NCI-H1105 (cell line): ENCODE measurements around the gene PTX4.

Source experiments
- DNase-seq: peaks from one replicate; lab custom pipeline; 2025; lab: John Stamatoyannopoulos, UW

Gene PTX4

DNA sequence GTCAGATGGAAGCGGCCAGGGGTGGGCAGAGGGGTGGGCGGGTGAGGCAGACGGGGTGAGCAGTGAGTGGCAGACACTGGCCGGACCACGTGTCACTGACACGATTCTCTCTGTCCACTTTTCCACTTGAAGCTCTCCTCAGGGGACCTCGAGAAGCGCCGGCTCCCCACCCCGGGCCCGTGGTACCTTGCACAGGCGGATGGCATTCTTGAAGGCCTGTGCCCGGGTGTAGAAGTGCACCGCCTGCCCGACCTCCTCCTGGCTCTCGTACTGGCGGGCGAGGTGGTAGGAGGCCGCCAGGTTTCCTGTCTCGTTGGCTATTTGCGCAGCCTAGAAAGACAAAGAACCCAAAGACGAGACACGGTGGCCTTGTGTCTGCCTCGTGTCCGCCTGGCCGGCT, 35.6 kb upstream of the PTX4 start:
- DNase-seq, result no peak

DNA sequence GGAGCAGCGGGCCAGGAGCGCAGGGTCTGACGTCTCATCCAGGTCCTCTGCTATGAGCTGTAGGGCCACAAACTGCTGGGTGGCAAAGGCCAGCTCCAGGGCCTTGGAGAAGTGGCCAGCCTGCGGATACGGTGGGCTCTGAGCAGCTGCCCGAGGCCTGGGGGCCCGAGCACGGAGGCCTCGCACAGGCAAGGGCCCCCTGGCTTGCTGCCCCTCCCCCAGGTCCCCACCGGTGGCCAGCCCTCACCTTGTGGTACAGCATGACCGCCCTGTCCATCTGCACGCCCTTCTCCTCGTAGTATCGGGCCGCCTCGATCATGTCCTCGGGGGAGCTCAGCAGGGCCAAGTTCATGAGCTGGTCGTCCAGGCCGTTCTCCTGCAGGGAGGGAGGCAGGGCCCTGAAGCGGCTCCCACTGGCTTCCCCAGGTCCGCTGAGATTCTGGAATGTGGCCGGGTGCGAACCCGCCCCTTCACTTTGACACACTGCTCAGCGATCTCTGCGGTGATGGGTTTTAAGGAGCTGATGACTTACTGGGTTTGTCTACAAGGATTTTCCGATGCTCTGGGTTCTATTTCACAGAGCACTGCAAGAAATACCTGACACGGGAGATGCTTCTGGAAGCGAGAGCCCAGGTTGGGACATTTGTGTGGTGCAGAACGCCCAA, 35.0 kb upstream of the PTX4 start:
- no peak for DNase-seq

DNA sequence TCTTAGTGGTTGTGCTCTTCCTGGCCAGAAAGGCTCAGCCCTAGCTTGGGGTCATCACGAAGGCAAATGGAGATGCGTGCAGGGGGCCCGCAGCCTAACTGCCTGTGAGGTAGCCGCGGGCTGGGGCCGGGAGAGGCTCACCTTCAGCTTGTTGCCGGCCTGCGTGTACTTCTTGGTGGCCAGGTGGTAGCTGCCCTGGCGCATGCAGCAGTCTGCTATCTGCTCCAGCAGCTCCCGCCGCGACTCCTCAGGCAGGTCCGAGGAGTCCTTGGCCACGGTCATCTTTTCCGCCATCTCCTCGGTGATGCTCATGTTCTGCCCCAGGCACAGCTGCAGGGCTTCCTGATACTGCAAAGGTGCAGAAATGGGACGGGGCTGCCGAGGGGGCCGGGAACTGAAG, 31.7 kb upstream of the PTX4 start:
- no peak for DNase-seq

DNA sequence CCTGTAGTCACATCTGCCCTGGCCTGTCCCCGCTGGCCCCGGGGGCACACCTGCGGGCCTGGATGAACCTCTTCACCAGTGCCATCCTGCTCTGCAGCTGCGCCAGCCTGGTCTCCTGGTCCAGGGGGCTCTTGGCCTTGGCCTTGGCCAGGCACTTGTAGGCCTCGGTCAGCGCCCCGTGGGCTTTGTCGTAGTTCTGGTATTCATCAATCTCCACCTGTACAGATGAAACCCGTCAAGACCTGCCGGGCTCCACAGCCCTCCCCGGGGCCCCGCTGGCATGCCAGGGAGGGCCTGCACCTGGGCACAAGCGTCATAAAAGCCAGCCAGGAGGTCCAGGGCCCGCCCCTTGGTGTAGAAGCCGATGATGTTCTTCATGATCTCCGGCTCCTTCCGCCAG, 31.1 kb upstream of the PTX4 start:
- no peak for DNase-seq

DNA sequence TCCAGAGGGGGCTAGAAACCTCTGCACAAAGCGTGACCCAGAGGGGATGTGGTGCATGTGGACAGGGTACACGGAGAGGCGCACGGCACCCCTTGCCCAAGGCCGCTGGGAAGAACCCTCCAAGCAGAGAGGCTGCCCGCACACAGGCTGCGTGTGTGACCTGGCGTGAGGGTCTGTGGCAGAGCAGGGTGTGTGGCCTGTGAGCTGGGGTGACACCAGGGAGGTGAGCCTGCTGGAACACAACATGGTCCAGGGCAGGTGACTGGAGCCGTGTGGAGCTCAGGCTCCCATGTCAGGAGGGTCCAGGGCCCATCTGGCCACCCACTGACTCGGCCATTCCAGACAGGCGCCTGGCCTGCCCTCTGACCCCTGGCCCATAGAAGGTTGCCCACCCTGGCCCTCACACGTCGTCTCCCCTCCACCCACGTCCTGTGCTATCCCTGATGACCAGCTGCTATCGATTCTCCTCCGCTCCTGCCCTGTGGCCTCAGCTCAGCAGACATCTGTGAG, 29.9 kb upstream of the PTX4 start:
- no peak for DNase-seq

DNA sequence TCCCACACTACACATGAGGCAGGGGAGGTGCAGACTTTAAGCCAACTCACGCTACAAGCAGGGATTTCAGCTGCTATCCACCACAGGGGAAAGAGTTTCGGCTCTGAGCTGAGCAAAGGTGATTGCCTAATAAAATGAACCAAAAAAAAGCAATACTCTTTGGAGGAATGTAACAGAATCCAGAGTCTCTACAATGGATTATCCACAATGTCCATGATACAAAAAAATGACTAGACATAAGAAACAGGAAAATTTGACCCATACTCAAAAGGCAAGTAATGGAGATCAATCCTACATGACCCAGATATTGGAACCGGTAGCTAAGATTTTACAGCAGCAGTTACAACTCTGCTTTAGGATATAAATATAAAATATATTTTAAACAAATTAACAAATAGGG, 25.8 kb upstream of the PTX4 start:
- no peak for DNase-seq

DNA sequence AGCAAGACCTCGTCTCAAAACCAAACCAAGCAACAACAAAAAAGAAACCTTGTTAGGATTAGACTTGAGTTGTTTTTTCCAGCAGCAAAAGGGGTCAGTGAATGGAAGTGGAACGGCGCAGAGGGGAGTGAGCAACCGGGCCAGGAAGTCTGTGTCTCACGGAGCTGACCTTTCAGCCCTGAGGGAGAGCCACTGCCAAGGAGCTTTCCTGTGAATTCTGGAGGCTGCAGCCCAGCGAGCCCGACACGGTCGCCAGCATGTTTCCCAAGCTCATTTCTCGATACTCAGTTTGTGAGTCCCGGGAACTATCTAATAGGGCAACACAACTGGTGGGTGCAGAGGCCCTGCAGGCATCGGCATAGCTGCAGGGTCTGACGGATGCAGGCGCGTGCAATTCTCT, 24.0 kb upstream of the PTX4 start:
- no peak for DNase-seq

DNA sequence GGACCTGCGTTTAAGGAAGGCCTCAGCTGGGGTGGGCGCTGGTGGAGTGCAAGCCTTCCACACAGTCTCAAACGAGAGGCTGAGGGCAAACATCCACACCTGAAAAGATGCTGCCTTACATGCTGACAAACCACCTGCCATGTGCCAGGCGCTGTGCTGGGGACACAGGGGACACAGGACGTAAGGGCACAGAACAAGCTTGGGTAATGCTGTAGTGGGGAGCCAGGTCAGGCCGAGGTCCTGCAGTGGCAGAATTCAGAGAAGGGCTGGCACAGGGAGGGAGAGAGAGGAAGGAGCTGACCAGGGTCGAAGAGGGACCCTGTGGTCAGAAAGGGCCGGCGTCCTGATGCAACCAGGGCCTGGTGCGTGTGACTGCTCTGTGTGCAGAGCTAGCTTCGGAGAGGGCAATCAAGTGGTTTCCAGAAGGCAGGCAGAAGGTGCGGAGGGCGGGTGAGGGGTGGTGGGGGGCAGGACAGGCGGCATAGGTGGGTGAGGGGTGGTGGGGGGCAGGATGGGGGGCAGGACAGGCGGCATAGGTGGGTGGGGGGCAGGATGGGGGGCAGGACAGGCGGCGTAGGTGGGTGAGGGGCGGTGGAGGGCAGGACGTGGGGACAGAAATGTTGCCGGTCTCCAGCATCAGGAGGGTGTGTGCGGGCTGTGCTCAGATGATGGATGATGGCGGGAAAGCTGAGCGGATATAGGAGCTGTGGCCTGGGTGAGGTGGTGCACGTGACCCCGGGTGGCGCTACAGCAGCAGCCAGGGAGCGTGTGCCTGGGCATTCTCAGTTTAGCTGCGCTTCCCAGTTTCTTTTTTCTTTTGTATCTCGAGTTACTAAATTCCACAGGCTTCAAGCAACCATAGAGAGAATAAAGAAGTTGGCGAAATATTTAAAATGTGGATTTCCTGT, 23.2 kb upstream of the PTX4 start:
- DNase-seq, result no peak

DNA sequence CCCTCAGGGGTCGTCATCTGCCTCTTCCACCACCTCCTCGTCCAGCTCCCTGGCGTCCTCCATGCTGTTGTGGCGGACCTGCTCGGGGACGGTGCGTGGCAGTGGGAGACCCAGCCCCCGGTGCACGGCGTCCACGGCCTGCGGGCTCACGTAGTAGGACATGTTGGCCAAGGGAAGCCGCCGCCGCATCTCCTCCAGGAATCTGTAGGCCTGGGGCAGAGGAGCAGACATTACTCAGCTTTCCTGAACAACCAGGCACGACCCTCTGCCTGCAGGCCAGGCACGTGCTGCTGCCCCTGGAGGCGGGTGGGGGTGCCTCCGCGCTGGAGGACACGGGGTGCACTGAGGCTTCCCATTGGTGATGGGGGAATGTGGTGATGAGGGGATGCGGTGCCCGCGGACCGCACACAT, 22.2 kb upstream of the PTX4 start:
- DNase-seq, result no peak

DNA sequence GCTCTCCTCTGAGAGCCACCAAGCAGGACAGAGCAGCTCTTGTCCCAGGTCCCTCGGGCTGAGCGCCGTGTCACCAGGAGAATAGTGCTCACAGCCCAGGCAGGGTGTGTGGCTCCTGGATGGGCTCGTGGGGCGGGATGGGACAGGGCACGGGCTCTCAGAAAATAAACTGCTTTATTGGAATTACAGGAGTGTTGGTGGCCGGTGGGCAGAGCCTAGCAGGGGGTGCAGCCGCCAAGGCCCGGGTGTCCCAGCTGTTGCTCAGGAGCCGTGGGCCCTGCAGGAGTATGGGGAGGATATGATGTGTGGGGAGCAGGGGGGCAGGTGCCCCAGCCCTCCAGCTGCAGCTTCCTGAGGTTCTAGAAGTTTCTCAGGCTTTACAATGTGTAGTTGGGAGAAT, 21.5 kb upstream of the PTX4 start:
- no peak for DNase-seq

DNA sequence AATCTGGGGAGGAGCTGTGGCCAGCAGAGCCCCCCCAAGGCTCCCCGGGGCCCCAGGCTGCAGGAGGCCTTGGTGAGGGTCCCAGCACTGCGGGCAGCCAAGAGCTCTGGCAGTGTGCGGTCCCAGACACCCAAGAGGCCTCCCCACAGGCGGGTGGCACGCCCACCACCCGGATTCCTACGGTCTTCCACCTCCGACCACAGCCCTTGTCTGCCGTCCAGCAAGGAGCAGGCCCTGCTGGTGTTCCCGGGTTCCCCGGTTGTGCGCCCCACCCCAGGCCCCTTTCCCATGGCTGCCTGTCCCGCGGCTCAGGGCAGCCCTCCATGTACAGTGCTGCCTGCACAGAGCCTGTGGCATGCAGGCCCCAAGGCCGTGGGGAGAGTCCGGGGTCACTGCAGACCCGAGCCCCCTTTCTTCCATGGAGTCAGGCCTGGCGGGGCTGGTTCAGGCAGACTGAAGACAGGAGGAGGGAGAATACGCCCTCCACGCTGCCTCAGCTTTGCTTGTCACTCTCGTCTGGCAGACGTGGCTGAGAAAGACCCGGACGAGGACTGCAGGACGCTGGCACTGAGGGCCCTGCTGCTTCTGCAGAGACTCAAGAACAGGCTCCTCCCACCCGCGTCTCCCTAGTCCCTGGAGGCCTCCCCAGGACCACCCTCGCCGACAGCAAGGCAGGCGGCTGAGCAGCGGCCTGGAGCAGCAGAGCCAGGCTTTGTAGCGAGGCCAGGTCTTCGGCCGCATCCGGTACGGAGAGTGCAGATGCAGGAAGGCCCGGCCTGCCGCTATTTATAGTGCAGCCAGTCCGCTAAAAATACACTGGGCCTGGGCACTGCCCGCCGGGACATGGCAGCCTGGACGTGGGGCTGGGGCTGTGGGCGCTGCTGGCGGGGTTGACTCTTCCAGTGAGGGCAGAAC, 20.8 kb upstream of the PTX4 start:
- no peak for DNase-seq

DNA sequence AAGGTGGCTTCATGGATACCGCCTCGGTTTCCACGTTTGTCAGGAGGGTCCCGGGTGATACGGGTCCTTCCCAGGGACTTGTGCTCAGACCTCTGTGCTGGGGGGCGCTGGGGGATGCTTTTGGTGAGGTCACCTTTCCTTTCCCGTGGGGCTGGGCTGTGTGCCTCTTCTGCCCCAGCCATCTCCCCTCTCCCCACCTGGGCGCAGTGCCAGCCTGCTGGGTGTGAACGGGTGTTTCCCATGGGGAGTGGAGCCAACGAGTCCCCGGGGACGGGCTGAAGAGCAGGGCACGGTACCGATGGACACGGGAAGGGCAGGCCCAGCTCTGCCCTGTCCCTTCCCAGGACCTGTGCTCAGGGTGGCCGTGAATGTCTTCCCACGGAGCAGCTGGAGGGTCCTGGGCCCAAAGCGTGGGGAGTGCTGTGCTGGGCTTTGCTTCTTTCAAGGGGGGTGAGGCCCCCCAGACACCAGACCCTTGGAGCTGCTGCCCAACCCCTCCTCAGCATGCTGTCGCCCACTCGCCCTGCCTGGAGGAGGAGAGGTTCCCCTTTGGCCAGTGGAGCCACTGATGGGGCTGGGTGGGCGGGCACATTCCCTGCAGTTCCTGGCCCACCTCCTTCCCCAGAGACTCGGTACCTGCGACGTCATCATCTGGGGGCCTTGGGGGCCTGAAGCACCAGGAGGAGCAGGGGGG, 19.9 kb upstream of the PTX4 start:
- no peak for DNase-seq

DNA sequence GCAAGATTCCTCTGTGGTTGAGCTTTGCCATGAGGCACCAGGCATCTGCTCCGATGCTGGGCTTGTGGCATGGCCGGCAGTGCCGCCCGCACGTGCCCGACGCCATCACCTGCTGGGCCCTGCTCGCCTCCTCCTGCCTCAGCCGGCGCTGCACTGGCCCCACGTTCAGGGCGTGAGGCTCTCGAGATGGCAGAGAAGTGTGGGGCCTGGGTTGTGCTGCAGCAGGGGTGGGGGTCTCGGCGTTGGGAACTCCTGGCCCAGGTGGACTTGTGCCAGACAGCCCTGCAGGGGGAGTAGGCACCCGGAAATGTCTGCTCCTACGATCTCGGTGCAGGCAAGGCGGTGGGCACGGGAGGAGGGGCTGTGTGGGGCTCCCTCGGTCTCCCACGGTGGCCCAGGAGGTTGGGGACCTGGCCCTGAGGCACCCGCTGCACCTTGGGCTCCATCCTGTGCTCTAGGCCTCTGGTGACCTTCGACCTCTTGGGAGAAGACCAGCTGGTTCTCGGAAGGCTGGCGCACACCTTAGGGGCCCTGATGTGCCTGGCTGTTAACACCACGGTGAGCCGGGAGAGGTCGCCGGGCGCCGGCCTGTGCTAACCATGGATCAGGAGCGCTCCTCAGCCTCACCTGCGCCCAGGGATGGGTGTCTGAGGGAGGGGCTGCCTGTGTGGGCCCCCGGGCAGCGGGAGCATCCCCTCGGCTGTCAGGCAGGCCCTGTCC, 17.9 kb upstream of the PTX4 start:
- no peak for DNase-seq

DNA sequence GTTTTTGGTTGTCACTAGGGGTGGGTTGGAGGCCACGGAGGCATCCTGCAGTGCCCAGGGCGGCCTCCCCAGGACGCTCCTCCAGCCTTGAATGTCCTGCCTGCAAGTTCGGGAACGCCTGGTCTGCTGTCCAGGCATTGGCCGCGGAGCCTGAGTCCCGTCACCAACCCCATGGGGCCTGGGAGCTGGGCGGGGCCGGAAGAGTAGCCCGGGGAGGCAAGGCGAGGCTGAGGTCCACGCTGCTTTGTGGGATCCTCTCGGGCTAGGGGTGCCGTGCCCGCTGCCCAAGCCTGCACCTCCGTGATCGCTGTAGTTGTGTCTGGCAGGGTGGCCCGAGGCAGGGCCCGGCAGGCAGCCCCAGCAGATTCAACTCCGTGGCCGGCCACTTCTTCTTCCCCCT, 17.2 kb upstream of the PTX4 start:
- DNase-seq, result no peak

DNA sequence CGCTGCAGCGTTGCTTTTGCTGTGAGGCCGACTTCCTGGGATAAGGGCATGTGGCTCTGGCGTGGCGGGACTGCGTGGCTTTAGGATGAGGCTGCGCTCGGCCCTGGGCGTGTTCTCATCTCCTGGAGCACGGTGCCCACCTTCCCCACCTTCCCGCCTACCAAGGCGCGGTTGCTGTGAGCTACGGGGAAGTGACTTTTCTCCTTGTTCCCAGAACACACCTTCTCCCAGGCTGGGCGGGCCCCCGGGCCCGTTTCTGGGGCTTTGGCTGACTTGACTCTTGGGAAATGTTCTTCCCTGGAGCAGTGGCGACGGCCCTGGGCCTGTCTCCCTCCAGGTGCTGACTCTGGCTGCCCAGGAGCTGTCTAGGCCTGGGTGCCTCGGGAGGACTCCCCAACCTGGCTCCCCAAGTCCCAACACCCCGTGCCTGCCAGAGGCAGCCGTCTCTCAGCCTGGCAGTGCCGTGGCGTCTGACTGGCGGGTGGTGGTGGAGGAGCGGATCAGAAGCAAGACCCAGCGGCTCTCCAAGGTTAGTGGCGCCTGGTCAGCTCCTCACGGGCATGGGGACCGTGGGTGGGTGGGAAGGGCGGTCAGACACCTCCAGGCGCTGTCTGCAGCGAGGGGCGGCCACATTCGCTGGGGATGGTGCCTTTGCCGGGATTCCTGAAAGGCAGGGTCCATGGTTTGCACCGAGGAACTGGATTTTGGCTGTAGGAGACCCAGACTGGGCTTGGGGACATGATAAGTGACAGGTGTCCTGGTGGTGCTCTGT, 16.5 kb upstream of the PTX4 start:
- DNase-seq, result no peak

DNA sequence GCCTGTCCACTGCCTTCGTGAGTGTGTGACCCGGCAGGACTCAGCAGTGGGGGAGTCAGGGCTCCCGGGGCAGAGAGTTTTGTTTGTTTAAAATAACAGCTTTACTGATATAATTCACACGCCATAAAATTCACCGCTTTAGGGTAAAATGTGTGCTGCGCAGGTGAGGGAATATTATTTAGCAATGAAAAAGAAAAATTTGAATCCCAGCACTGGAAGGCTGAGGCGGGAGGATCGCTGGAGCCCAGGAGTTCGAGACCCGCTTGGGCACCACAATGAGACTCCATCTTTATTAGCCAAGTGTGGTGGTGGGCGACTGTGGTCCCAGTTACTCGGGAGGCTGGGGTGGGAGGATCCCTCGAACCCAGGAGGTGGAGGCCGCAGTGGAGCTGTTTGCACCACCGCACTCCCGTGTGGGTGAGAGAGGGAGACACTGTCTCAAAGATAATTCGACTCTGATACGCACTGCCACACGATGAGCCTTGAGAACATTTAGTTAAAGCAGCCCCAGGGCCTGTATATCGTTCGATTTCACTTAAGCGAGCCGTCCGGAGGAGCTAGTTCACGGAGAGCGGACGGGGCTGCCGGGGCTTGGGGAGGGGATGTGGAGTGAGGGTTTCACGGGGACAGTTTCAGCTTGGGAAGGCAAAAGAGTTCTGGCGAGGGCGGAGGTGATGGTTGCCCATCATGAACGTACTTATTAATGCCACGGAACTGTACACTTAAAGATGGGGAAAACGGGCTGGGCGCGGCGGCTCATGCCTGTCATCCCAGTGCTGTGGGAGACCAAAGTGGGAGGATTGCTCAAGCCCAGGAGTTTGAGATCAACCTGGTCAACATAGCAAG, 14.6 kb upstream of the PTX4 start:
- no peak for DNase-seq

DNA sequence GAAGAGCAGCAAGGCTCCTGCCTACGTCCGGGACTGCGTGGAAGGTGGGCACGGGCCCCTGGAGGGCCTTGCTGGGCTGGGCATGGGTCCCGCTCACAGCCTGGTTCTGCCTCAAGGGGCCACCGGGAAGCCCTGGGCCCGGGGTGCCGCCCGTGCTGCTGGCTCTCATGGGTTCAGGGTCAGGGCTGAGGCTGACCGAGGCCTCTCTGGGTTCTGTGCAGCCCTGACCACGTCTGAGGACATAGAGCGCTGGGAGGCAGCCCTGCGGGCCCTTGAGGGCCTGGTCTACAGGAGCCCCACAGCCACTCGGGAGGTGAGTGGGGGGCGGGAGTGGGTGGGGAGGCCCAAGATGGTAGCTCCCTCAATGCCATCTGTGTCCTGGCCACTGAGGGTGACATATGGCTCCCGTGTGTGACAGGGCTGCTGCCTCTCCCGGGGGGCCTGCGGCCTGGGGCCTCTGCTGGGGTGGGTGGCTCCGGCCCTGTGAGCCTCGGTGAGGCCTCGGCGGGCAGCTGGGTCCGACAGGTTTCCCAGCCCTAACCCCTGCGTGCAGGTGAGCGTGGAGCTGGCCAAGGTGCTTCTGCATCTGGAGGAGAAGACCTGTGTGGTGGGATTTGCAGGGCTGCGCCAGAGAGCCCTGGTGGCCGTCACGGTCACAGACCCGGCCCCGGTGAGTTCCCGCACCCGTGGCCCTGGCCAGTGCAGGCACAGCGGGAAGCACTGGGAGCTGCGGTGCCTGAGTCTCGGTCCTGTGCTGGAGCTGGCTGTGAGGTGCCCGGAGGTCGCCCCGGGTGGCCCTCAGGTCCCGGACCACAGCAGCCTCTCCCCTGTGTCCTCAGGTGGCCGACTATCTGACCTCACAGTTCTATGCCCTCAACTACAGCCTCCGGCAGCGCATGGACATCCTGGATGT, 13.6 kb upstream of the PTX4 start:
- no peak for DNase-seq

DNA sequence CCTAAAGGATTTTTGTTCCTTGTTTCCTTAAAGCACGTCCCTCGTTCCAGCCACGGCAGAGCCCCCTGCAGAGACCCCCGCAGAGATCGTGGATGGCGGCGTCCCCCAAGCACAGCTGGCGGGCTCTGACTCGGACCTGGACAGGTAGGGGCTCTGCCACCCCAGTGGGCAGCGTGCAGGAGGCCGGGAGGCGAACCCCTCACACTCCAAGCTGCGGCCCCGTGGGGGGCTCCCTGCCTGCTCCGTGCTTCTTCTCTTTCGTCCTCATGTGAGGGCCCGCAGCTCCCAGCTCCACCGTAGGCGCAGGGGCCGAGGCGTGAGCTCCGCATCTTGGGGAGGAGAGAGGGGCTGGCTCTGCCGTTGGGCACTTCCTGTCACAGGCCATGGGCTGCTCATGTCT, 12.9 kb upstream of the PTX4 start:
- DNase-seq, result no peak
